GM23338 (cell line): ENCODE data around the gene CHMP4B. TPM values are rescaled to one million over a fixed set of nuclear protein-coding genes. Genes with fewer than 3 reads are reported as not detected.

Experiments used
- ATAC-seq: fragments of 200-7000 bp; cut with Tn5 transposase; 3 replicates; pipeline ENCODE4 v1.9.1; 2020
- DNase-seq: peaks from one replicate; pipeline ENCODE4 v3.0.0-alpha.2; 2015; ENCODE audit warnings: low spot score
- H2AFZ ChIP-seq: fragments of 200-600 bp; sonication (generic); 2 replicates; pipeline ENCODE4 v1.8.0; 2016; ENCODE audit warnings: antibody characterized with exemption, mild to moderate bottlenecking, moderate library complexity
- H3F3A ChIP-seq: fragments of 200-600 bp; sonication (generic); replicated peaks from 2 replicates; pipeline ENCODE4 v1.8.0; 2017; ENCODE audit warnings: antibody characterized with exemption, mixed run types, low read depth
- H3K27ac ChIP-seq: fragments of 200-600 bp; sonication (generic); 2 replicates; pipeline ENCODE4 v1.6.1; 2016; ENCODE audit warnings: low read depth
- H3K27me3 ChIP-seq: fragments of 200-600 bp; sonication (generic); 2 replicates; pipeline ENCODE4 v1.8.0; 2016; ENCODE audit warnings: mild to moderate bottlenecking, mixed run types, moderate library complexity; ENCODE audit not compliant: insufficient read depth
- H3K36me3 ChIP-seq: fragments of 200-600 bp; sonication (generic); 2 replicates; pipeline ENCODE4 v1.8.0; 2016; ENCODE audit warnings: mild to moderate bottlenecking; ENCODE audit not compliant: insufficient read depth
- H3K4me1 ChIP-seq: fragments of 200-600 bp; sonication (generic); 2 replicates; pipeline ENCODE4 v1.8.0; 2016; ENCODE audit warnings: mild to moderate bottlenecking, moderate library complexity; ENCODE audit not compliant: insufficient read depth
- H3K4me2 ChIP-seq: fragments of 200-600 bp; sonication (generic); 2 replicates; pipeline ENCODE4 v1.7.1; 2017; ENCODE audit warnings: mixed run types
- H3K4me3 ChIP-seq: fragments of 200-600 bp; sonication (generic); 2 replicates; pipeline ENCODE4 v1.6.1; 2016; ENCODE audit warnings: mixed run types
- H3K79me2 ChIP-seq: fragments of 200-600 bp; sonication (generic); replicated peaks from 2 replicates; pipeline ENCODE4 v1.8.0; 2017; ENCODE audit warnings: mild to moderate bottlenecking; ENCODE audit not compliant: insufficient read depth
- H3K9me2 ChIP-seq: fragments of 200-600 bp; sonication (generic); 2 replicates; pipeline ENCODE4 v1.8.0; 2017; ENCODE audit not compliant: insufficient read depth
- H4K20me1 ChIP-seq: fragments of 200-600 bp; sonication (generic); replicated peaks from 2 replicates; pipeline ENCODE4 v1.8.0; 2017; ENCODE audit warnings: mild to moderate bottlenecking; ENCODE audit not compliant: insufficient read depth
- H3K27ac Mint-ChIP-seq: 2 replicates; pipeline ENCODE4 v1.8.0; 2020; ENCODE audit warnings: inconsistent platforms, mild to moderate bottlenecking, moderate library complexity, mixed read lengths
- H3K27me3 Mint-ChIP-seq: 3 replicates; pipeline ENCODE4 v1.8.0; 2022; ENCODE audit warnings: low read depth, mild to moderate bottlenecking, moderate library complexity, mixed read lengths, inconsistent platforms; ENCODE audit not compliant: insufficient read depth, poor library complexity
- H3K36me3 Mint-ChIP-seq: 3 replicates; pipeline ENCODE4 v1.8.0; 2021; ENCODE audit warnings: low read depth, mild to moderate bottlenecking, inconsistent platforms, moderate library complexity, mixed read lengths
- H3K4me1 Mint-ChIP-seq: 3 replicates; pipeline ENCODE4 v1.8.0; 2020; ENCODE audit warnings: mild to moderate bottlenecking, inconsistent platforms, mixed read lengths
- H3K4me3 Mint-ChIP-seq: 3 replicates; pipeline ENCODE4 v1.8.0; 2021; ENCODE audit warnings: moderate library complexity, mild to moderate bottlenecking, inconsistent platforms, mixed read lengths
- H3K9me3 Mint-ChIP-seq: 3 replicates; pipeline ENCODE4 v1.8.0; 2020; ENCODE audit warnings: moderate library complexity, mild to moderate bottlenecking, inconsistent platforms, mixed read lengths
- CREB1 ChIP-seq: fragments of 250-450 bp; sonication (Bioruptor Pico); IDR thresholded peaks from 2 replicates; pipeline ENCODE4 v1.5.0; 2020; ENCODE audit warnings: low read depth, mild to moderate bottlenecking, moderate library complexity
- CTCF ChIP-seq, 2 experiments: fragments of 200-600 bp in 1 of 2; sonication (generic) in 1 of 2; conservative IDR thresholded peaks; 2 replicates each; pipeline versions ENCODE4 v1.5.1 to v1.6.1; 2016 to 2017; ENCODE audit warnings: antibody characterized with exemption in 2 of 2, low read depth in 2 of 2, mild to moderate bottlenecking in 2 of 2, moderate library complexity in 1 of 2
- ETS1 ChIP-seq: IDR thresholded peaks from 2 replicates; pipeline ENCODE4 v1.6.1; 2016; ENCODE audit warnings: antibody characterized with exemption
- EZH2 ChIP-seq: fragments of 200-600 bp; sonication (generic); IDR thresholded peaks from one replicate; pipeline ENCODE4 v1.8.0; 2017; ENCODE audit warnings: antibody characterized with exemption, mild to moderate bottlenecking, low read depth; ENCODE audit not compliant: unreplicated experiment
- EZH2phosphoT487 ChIP-seq: fragments of 200-600 bp; sonication (generic); IDR thresholded peaks from one replicate; pipeline ENCODE4 v1.8.1; 2018; ENCODE audit warnings: antibody characterized with exemption; ENCODE audit not compliant: unreplicated experiment
- JUNB ChIP-seq: IDR thresholded peaks from one replicate; pipeline ENCODE4 v1.6.1; 2016; ENCODE audit warnings: antibody characterized with exemption; ENCODE audit not compliant: unreplicated experiment
- NANOG ChIP-seq: IDR thresholded peaks from 2 replicates; pipeline ENCODE4 v1.6.1; 2016; ENCODE audit warnings: antibody characterized with exemption, borderline replicate concordance
- POLR2AphosphoS5 ChIP-seq: IDR thresholded peaks from 2 replicates; pipeline ENCODE4 v1.6.1; 2016; ENCODE audit warnings: antibody characterized with exemption, low read depth
- STAT1 ChIP-seq: IDR thresholded peaks from one replicate; pipeline ENCODE4 v1.6.1; 2016; ENCODE audit warnings: antibody characterized with exemption; ENCODE audit not compliant: unreplicated experiment
- ZNF114 ChIP-seq: fragments of 250-450 bp; sonication (Bioruptor Pico); IDR thresholded peaks from 2 replicates; pipeline ENCODE4 v1.5.0; 2020; ENCODE audit warnings: mild to moderate bottlenecking, moderate library complexity
- ZNF331 ChIP-seq: fragments of 250-450 bp; sonication (Bioruptor Pico); IDR thresholded peaks from 2 replicates; pipeline ENCODE4 v1.5.0; 2020; ENCODE audit warnings: low read depth, mild to moderate bottlenecking, moderate library complexity
- ZNF462 ChIP-seq: fragments of 250-450 bp; sonication (Bioruptor Pico); IDR thresholded peaks from 2 replicates; pipeline ENCODE4 v1.5.0; 2020; ENCODE audit warnings: mild to moderate bottlenecking, moderate library complexity
- polyA plus RNA-seq: library from polyadenylated mRNA; unstranded; fragments of >200 nt; fragmentation: Nextera tagmentation; extraction: Ambion mirVana; gene quantifications from 2 replicates; pipeline ENCODE4 v1.2.1, GENCODE V29; 2016
- total RNA-seq: library from RNA; depleted of rRNA; stranded (reverse); fragments of >200 nt; shearing (Covaris generic); gene quantifications from 2 replicates; pipeline ENCODE4 v1.2.3, GENCODE V29; 2014
- TF ChIP-seq, protein P1 (sequence below): IDR thresholded peaks from one replicate; pipeline ENCODE4 v1.6.1; 2018; ENCODE audit warnings: antibody characterized with exemption; ENCODE audit not compliant: unreplicated experiment

CHMP4B gene
- total and polyA plus RNA-seq, 2 experiments from 2014 or later: 14.5 to 49.3 TPM

DNA sequence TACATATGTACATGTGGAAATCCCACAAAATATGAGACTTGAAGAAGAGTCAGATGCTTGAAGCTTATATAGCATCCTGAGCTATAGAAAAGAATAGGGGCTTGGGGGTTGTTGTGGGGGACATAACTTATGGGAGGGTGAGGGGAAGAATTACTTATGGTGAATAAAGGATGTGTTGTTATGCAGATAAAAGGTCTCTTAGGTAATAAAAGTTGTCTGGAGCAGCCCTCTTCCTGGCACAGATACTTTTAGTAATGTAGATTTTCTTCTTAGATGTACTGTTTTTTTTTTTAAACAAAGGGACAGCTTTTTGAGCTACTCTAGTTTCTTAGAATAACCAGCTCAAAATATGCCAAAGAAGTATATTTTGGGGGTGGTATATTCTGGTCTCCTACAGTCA, 35.9 kb downstream of the CHMP4B start:
- Histone ChIP-seq H3F3A (no peaks in the 10 kb centered on the region), H3K79me2 (peaks cover 80% of the 10 kb centered on the region), H3K4me1 (peaks cover 46% of the 10 kb centered on the region), H4K20me1 (peaks cover 22% of the 10 kb centered on the region), H3K4me3 (peak overlapping the region; percentile 22; the same call in 1 of the 2 replicates), H3K9me2 (no peaks in the 10 kb centered on the region), H3K27me3 (no peaks in the 10 kb centered on the region), H3K36me3 (no peaks in the 10 kb centered on the region; the same call in 1 of the 2 replicates), H3K27ac (no peak overlapping the region), H3K4me2 (peak overlapping the region; percentile 73), H2AFZ (no peak overlapping the region)
- Mint-ChIP-seq H3K27ac (no peak overlapping the region), H3K4me1 (peaks cover 48% of the 10 kb centered on the region), H3K9me3 (no peaks in the 10 kb centered on the region), H3K4me3 (no peak overlapping the region), H3K36me3 (peaks cover 7% of the 10 kb centered on the region; the same call in 2 of the 3 replicates), H3K27me3 (no peaks in the 10 kb centered on the region)
- TF ChIP-seq CREB1 (CRISPR knock-in tag): no peak
- TF ChIP-seq ETS1: no peak
- no peak for TF ChIP-seq CTCF (conservative IDR thresholded peaks at IDR 0.05; ENCODE audit: low read depth in 2 of 2)
- TF ChIP-seq ZNF462 (CRISPR knock-in tag): no peak
- no peak for TF ChIP-seq EZH2
- no peak for TF ChIP-seq STAT1
- no peak for TF ChIP-seq JUNB
- TF ChIP-seq NANOG: no peak
- no peak for TF ChIP-seq EZH2phosphoT487
- TF ChIP-seq ZNF331 (CRISPR knock-in tag): no peak
- TF ChIP-seq POLR2AphosphoS5: no peak
- no peak for TF ChIP-seq ZNF114 (CRISPR knock-in tag)
- TF ChIP-seq, protein P1, sequence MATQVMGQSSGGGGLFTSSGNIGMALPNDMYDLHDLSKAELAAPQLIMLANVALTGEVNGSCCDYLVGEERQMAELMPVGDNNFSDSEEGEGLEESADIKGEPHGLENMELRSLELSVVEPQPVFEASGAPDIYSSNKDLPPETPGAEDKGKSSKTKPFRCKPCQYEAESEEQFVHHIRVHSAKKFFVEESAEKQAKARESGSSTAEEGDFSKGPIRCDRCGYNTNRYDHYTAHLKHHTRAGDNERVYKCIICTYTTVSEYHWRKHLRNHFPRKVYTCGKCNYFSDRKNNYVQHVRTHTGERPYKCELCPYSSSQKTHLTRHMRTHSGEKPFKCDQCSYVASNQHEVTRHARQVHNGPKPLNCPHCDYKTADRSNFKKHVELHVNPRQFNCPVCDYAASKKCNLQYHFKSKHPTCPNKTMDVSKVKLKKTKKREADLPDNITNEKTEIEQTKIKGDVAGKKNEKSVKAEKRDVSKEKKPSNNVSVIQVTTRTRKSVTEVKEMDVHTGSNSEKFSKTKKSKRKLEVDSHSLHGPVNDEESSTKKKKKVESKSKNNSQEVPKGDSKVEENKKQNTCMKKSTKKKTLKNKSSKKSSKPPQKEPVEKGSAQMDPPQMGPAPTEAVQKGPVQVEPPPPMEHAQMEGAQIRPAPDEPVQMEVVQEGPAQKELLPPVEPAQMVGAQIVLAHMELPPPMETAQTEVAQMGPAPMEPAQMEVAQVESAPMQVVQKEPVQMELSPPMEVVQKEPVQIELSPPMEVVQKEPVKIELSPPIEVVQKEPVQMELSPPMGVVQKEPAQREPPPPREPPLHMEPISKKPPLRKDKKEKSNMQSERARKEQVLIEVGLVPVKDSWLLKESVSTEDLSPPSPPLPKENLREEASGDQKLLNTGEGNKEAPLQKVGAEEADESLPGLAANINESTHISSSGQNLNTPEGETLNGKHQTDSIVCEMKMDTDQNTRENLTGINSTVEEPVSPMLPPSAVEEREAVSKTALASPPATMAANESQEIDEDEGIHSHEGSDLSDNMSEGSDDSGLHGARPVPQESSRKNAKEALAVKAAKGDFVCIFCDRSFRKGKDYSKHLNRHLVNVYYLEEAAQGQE: no peak
- DNase-seq (no peak), ATAC-seq (no peak)
